Activated T-cell treated with anti-CD3 and anti-CD28 coated beads, Interleukin-2, amount 50 U/mL, for 72 hours (primary cell): ENCODE data around the gene CCPG1. TPM values are rescaled to one million over a fixed set of nuclear protein-coding genes. Genes with fewer than 3 reads are reported as not detected.

Experiments
- ATAC-seq, 2 donors: fragments of 150-1000 bp; cut with Tn5 transposase; replicated peaks in 1 of 2; 2 replicates each; pipeline ENCODE4 v1.10.0; 2021; ENCODE audit warnings: moderate library complexity in 2 of 2, mild to moderate bottlenecking in 1 of 2
- DNase-seq, 2 donors: peaks; one replicate each; pipeline ENCODE4 v3.0.0; 2021 to 2022; ENCODE audit warnings: mixed read lengths in 1 of 2
- H3K27ac Mint-ChIP-seq: one replicate; pipeline ENCODE4 v1.8.0; 2022; ENCODE audit warnings: mild to moderate bottlenecking, moderate library complexity, mixed read lengths
- H3K27me3 Mint-ChIP-seq: one replicate; pipeline ENCODE4 v1.8.0; 2022; ENCODE audit warnings: low read depth, mixed read lengths
- H3K36me3 Mint-ChIP-seq, 2 donors: one replicate each; pipeline ENCODE4 v1.8.0; 2022; ENCODE audit warnings: mixed read lengths in 2 of 2, mild to moderate bottlenecking in 1 of 2; ENCODE audit not compliant: insufficient read depth in 2 of 2
- H3K4me1 Mint-ChIP-seq: one replicate; pipeline ENCODE4 v1.8.0; 2022; ENCODE audit warnings: low read depth, mixed read lengths
- H3K4me3 Mint-ChIP-seq, 2 donors: one replicate each; pipeline ENCODE4 v1.8.0; 2022; ENCODE audit warnings: mild to moderate bottlenecking in 2 of 2, mixed read lengths in 2 of 2, moderate library complexity in 2 of 2
- H3K9me3 Mint-ChIP-seq, 2 donors: one replicate each; pipeline ENCODE4 v1.8.0; 2022; ENCODE audit warnings: mixed read lengths in 2 of 2
- total RNA-seq, 2 donors: library from RNA; stranded (reverse); gene quantifications; one replicate each; pipeline ENCODE4 v1.2.3, GENCODE V29; 2022

The CCPG1 gene
- total RNA-seq, 2 donors from 2014 or later, result 34.0 to 43.1 TPM

DNA sequence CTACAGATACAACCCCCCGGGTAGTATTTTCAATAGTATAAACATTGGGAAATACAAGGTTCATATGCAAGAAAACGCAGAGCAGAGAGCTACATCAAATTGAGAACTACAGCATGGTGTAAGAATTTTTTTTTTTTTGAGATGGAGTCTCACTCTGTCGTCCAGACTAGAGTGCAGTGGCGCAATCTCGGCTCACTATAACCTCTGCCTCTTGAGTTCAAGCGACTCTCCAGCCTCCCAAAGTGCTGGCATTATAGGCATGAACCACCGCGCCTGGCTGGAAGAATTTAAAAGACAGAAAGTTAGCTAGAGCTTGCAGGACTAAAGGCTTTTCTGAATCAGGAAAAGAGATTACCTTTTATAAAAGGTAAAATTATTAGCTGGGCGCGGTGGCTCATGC lies 47.1 kb downstream of the CCPG1 start:
- DNase-seq (no peak), ATAC-seq (no peak)
- H3K9me3 Mint-ChIP-seq, result no peaks in the 10 kb centered on the region
- no peaks in the 10 kb centered on the region for H3K27me3 Mint-ChIP-seq
- H3K27ac Mint-ChIP-seq, result peak overlapping the region; percentile 55
- no peaks in the 10 kb centered on the region for H3K4me1 Mint-ChIP-seq
- H3K36me3 Mint-ChIP-seq, result peaks cover 0 to 3% of the 10 kb centered on the region in 2 donors
- no peak overlapping the region for H3K4me3 Mint-ChIP-seq

DNA sequence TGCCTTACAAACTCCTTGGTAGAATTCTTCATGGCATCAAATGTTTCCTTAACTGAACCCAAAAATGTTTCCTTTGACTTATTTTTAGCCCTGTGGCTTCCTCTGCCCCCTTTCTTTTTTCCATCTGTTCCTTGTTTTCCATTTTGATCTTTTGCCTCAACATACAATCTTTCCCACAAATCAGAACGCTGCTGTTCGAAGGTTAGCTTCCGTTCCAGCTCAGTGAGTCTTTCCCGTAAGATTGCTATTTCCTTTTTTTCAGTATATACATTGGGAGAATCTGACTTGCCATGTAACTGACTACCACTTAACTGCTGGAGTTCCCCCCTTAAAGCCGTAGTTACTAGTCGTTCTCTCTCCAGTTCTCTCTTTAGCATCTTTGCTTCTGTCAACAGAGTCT lies 47.9 kb downstream of the CCPG1 start:
- H3K4me3 Mint-ChIP-seq, result no peak overlapping the region
- no peaks in the 10 kb centered on the region for H3K9me3 Mint-ChIP-seq
- H3K27ac Mint-ChIP-seq, result peak overlapping the region; percentile 17
- ATAC-seq, result no peak
- no peak for DNase-seq
- H3K27me3 Mint-ChIP-seq, result no peaks in the 10 kb centered on the region
- H3K36me3 Mint-ChIP-seq, result peaks cover 0 to 5% of the 10 kb centered on the region in 2 donors
- no peaks in the 10 kb centered on the region for H3K4me1 Mint-ChIP-seq

DNA sequence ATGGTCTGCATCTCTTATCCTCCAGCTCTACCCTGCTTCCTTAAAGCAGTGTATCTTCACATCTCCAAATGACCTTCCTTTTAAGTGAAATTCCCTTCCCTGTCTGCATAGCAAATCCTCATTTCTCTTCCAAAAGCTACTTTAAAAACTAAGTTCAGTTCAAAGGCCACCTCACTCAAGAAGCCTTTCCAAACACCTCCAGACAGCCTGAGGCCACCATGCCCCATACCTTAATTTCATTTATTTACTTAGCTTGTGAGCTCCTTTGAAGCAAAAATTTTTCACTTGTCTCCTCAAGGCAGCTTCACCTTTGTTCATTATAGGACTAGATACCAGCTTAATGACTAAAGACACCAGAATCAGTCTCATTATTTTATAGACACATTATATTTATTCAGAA lies 49.7 kb downstream of the CCPG1 start:
- DNase-seq (no peak), ATAC-seq (no peak)
- H3K36me3 Mint-ChIP-seq, result peaks cover 0 to 5% of the 10 kb centered on the region in 2 donors
- H3K4me3 Mint-ChIP-seq, result no peak overlapping the region
- no peaks in the 10 kb centered on the region for H3K9me3 Mint-ChIP-seq
- H3K4me1 Mint-ChIP-seq, result no peaks in the 10 kb centered on the region
- no peaks in the 10 kb centered on the region for H3K27me3 Mint-ChIP-seq
- H3K27ac Mint-ChIP-seq, result peak overlapping the region; percentile 3

DNA sequence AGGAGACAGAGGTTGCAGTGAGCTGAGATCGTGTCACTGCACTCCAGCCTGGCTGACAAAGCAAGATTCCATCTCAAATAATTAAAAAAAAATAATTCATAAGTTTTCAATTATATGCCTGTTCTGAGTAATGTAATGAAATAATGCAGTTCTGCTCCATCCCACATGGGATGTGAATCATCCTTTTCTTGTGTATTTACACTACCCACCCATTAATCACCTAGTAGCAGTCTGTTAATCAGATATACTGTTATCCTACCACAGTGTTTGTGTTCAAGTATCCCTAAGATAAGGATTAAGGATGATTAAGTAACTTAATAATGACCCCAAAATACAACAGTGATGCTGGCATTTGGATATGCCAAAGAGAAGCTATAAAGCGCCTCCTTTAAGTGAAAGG lies 50.4 kb downstream of the CCPG1 start:
- H3K27me3 Mint-ChIP-seq, result no peaks in the 10 kb centered on the region
- no peak overlapping the region for H3K4me3 Mint-ChIP-seq
- no peak for ATAC-seq
- H3K9me3 Mint-ChIP-seq, result no peaks in the 10 kb centered on the region
- H3K36me3 Mint-ChIP-seq, result peaks cover 0 to 5% of the 10 kb centered on the region in 2 donors
- H3K27ac Mint-ChIP-seq, result no peak overlapping the region
- no peaks in the 10 kb centered on the region for H3K4me1 Mint-ChIP-seq
- no peak for DNase-seq

DNA sequence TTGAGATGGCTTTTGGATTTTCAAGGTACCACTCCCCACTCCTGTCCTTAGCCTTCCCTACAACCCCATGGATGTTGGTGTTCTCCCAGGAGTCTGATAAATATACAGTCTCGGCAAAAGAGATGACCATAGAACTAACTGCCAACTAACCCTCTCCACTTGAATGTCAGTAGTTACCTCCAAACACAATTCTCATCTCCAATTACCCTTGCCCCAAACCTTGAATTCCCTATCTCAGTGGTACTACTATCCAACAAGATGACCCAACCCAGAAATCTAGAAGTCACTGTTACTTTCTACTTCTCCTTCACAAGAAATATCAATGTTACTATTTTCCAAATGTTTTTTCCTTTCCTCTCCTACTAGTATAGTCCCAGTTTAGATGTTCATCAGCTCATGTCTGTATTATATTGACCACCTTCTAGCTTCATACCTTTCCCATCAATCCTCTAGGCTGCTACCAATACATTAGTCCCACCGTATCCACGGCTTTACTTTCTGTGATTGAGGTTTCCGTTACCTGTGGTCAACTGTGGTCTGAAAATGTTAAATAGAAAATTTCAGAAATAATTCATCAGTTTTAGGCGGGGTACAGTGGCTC lies 51.1 kb downstream of the CCPG1 start:
- Mint-ChIP-seq H3K27ac (no peak overlapping the region), H3K27me3 (no peaks in the 10 kb centered on the region), H3K36me3 (peaks cover 0 to 5% of the 10 kb centered on the region in 2 donors), H3K4me1 (no peaks in the 10 kb centered on the region), H3K4me3 (no peak overlapping the region), H3K9me3 (no peaks in the 10 kb centered on the region)
- no peak for DNase-seq
- no peak for ATAC-seq

DNA sequence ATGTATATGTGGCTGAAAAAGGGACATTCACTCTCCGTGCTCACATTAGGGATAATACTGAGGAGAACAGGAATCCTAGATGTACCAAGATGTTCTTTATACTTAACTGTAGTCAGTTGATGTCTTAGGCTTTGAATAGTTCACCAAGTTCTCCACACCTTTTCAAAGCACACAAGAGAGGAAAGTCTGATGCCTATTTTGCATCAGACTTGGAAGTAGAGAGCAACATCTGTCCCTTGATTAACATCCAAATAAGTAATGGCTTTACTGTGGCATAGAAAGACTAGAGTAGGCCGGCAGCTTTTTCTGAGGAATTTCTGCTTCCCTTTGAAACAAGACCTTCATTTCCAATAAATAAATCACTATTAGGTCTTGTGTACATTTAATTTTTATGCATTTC lies 55.1 kb downstream of the CCPG1 start:
- Mint-ChIP-seq H3K4me1 (no peaks in the 10 kb centered on the region), H3K4me3 (no peak overlapping the region), H3K27ac (no peak overlapping the region), H3K27me3 (no peaks in the 10 kb centered on the region), H3K36me3 (peaks cover 0 to 3% of the 10 kb centered on the region in 2 donors), H3K9me3 (no peaks in the 10 kb centered on the region)
- no peak for DNase-seq
- ATAC-seq, result no peak

DNA sequence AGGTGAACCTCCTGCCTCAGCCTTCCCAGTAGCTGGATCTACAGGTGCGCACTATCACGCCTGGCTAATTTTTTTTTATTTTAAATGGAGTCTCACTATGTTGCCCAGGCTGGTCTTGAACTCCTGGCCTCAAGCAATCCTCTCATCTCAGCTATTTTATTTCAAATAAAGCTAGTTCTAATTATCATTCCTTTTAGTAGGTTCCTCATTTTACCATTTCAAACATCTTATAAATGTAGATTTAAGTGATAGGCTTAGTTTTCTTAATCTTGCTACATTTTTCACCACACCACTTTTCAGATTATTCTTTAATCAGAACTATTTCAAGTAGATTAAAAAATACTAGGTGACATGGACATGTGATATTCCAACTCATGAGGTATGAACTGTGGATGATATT lies 58.9 kb downstream of the CCPG1 start:
- ATAC-seq (no peak), DNase-seq (no peak)
- Mint-ChIP-seq H3K27me3 (no peaks in the 10 kb centered on the region), H3K27ac (no peak overlapping the region), H3K4me3 (no peak overlapping the region), H3K36me3 (peaks cover 5 to 7% of the 10 kb centered on the region in 2 donors), H3K4me1 (no peaks in the 10 kb centered on the region), H3K9me3 (no peaks in the 10 kb centered on the region)

DNA sequence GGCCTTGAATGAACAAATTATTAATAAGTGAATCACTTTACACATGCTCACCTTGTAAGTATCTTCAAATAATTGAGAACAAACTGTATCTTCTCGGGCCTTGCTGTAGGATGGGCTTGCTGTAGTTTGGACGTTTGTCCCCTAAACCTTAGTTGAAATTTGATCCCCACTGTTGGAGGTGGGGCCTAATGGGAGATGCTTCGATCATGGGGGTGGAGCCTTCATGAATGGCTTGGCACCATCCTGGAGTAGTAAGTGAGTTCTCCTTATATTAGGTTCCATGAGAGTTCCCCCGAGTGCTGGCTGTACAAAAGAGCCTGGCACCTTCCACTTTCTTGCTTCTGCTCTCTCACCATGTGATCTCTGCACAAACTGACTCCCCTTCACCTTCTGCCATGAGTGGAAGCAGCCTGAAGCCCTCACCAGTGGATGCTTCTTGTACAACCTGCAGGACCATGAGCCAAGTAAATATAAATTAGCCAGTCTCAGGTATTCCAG lies 59.8 kb downstream of the CCPG1 start:
- ATAC-seq (no peak), DNase-seq (no peak)
- Mint-ChIP-seq H3K9me3 (no peaks in the 10 kb centered on the region), H3K27me3 (no peaks in the 10 kb centered on the region), H3K27ac (no peak overlapping the region), H3K36me3 (peaks cover 5 to 7% of the 10 kb centered on the region in 2 donors), H3K4me1 (no peaks in the 10 kb centered on the region), H3K4me3 (no peak overlapping the region)

DNA sequence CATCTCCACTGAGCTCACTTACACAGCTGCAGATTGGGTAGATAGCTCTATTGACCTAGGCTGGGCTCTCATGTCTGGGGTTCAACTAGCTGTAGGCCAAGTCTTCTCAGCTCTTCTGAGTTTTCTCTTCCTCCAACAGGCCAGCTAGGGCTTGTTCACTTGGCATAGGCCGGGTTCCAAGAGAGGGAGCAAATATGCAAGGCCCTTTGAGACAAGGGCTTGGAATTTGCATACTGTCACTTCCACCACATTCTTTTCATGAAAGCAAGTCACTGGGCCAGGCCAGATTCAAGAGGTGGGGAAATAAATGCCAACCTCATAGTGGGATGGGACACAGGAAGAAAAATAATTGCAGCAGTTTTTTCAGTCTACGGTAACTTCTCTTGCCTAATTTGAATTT lies 64.0 kb downstream of the CCPG1 start:
- H3K27me3 Mint-ChIP-seq, result no peaks in the 10 kb centered on the region
- peak overlapping the region; percentile 27 for H3K27ac Mint-ChIP-seq
- no peak for DNase-seq
- peaks cover 7% of the 10 kb centered on the region in 2 donors for H3K36me3 Mint-ChIP-seq
- ATAC-seq, result no peak
- no peak overlapping the region for H3K4me3 Mint-ChIP-seq
- no peaks in the 10 kb centered on the region for H3K9me3 Mint-ChIP-seq
- no peaks in the 10 kb centered on the region for H3K4me1 Mint-ChIP-seq

DNA sequence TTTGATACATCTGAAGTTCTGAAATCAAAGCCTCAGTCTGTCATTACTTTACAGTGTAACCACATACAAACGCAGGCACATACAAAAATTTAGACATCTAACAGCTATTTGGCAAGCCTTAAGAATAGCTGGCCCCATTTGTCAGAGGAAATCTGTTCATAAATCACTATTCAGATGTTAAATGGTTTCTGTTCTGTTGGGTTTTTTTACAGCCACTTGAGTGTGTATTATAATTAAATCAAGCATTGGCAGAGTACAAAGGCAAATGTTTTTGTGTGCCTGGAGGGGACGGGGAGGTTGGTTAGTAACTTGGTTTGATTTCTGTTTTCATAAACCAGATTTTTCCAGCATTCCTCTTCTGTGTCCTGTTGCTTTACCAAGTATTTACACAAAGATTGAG lies 65.0 kb downstream of the CCPG1 start:
- no peaks in the 10 kb centered on the region for H3K9me3 Mint-ChIP-seq
- ATAC-seq, result no peak
- no peak overlapping the region for H3K4me3 Mint-ChIP-seq
- no peak for DNase-seq
- no peaks in the 10 kb centered on the region for H3K27me3 Mint-ChIP-seq
- peaks cover 7 to 9% of the 10 kb centered on the region in 2 donors for H3K36me3 Mint-ChIP-seq
- no peaks in the 10 kb centered on the region for H3K4me1 Mint-ChIP-seq
- no peak overlapping the region for H3K27ac Mint-ChIP-seq

DNA sequence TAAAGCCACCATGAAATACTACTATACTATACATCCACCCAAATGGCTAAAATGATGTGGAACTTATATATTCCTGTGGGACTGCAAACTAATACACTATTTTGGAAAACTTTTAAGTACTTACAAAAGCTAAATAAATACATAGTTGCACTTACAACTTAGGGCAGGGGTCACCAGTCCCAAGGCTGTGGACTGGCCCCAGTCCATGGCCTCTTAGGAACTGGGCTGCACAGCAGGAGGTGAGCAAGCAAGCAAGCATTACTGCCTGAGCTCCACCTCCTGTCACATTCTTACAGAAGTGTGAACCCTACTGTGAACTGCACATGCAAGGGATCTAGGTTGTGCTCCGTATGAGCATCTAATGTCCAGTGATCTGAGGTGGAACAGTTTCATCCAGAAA lies 71.0 kb downstream of the CCPG1 start:
- Mint-ChIP-seq H3K4me3 (no peak overlapping the region), H3K27ac (no peak overlapping the region), H3K36me3 (peaks cover 0 to 3% of the 10 kb centered on the region in 2 donors), H3K9me3 (no peaks in the 10 kb centered on the region), H3K4me1 (no peaks in the 10 kb centered on the region), H3K27me3 (no peaks in the 10 kb centered on the region)
- no peak for DNase-seq
- ATAC-seq, result no peak

DNA sequence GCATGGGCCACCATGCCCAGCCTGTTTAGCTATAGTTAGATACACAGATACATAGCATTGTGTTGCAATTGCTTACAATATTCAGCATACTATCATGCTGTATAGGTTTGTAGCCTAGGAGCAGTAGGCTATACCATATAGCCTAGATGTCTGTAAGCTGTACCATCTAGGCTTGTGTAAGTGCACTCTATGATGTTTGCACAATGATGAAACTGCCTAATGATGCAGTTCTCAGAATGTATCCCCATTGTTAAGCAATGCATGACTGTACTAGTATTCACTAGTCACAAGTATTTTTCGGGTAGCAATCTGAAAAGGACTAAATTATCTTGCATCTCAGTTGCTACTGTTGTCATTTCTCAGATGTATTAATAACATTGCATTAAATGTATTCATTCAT lies 73.2 kb downstream of the CCPG1 start:
- H3K27me3 Mint-ChIP-seq, result no peaks in the 10 kb centered on the region
- DNase-seq, result no peak
- peak overlapping the region; percentile 27 for H3K27ac Mint-ChIP-seq
- H3K4me1 Mint-ChIP-seq, result no peaks in the 10 kb centered on the region
- H3K4me3 Mint-ChIP-seq, result no peak overlapping the region
- H3K36me3 Mint-ChIP-seq, result peaks cover 3% of the 10 kb centered on the region in 2 donors
- no peak for ATAC-seq
- no peaks in the 10 kb centered on the region for H3K9me3 Mint-ChIP-seq

DNA sequence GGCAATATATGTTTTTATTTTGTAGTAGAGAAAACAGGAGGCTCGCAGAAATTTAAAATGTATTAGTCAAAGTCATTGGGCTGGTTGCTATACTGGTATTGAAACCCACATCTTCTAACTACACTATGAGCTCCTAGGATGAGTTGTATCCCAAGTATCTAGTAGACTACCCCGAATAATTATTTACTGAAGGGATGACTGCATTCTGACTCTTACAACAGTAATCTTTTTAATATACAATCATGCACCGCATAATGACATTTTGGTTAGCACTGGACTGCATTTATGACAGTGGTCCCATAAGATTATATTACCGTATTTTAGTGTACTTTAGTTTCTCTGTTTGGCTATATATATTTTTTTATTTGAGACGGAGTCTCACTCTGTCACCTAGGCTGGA lies 73.8 kb downstream of the CCPG1 start:
- peaks cover 1 to 3% of the 10 kb centered on the region in 2 donors for H3K36me3 Mint-ChIP-seq
- no peak overlapping the region for H3K4me3 Mint-ChIP-seq
- no peak overlapping the region for H3K27ac Mint-ChIP-seq
- H3K4me1 Mint-ChIP-seq, result no peaks in the 10 kb centered on the region
- H3K9me3 Mint-ChIP-seq, result no peaks in the 10 kb centered on the region
- DNase-seq (no peak), ATAC-seq (no peak)
- no peaks in the 10 kb centered on the region for H3K27me3 Mint-ChIP-seq

DNA sequence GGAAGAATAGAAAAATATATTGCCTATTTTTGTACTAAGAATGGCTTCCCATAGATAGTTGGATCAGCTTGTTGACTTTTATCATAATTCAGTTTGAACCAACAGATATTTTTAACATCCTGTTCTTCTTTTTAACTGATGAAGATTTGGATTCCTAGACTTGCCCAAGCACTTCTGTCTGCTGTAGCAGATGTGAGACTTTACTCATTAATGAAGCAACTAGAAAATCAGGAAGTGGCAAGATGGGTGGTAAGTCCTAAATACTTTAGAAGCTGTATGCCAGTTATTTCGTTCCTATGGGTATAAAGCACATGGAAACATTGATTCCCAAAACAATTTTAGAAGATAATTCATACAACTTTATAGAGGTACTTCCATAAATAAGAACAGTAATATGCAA lies 80.8 kb downstream of the CCPG1 start:
- Mint-ChIP-seq H3K27me3 (no peaks in the 10 kb centered on the region), H3K4me1 (peaks cover 10% of the 10 kb centered on the region), H3K9me3 (no peaks in the 10 kb centered on the region), H3K27ac (no peak overlapping the region), H3K4me3 (no peak overlapping the region), H3K36me3 (peaks cover 5% of the 10 kb centered on the region in 2 donors)
- DNase-seq, result no peak
- no peak for ATAC-seq
